Transverse colon (tissue), 4 donors: ENCODE measurements around the gene NPNT. TPM values are rescaled to one million over a fixed set of nuclear protein-coding genes. Genes with fewer than 3 reads are reported as not detected.
A peak's percentile ranks its signal among the peaks of the same experiment; 100 is the strongest.
"Not testable (repeated sequence)": the region's sequence is repeated elsewhere in the genome, so short reads cannot be mapped to it uniquely, and the experiment has no call there.

Experiments used
- DNase-seq: peaks from one replicate; pipeline ENCODE4 v3.0.0-alpha.2; 2019
- H3K27ac ChIP-seq, 4 donors: fragments of 200-600 bp; sonication (generic); 2 replicates each; pipeline ENCODE4 v1.5.1; 2016 to 2018; ENCODE audit warnings: inconsistent platforms in 4 of 4
- H3K27me3 ChIP-seq: fragments of 200-600 bp; sonication (generic); 2 replicates; pipeline ENCODE4 v1.5.1; 2017; ENCODE audit warnings: inconsistent platforms
- H3K36me3 ChIP-seq, 4 donors: fragments of 200-600 bp; sonication (generic); 2 replicates each; pipeline ENCODE4 v1.5.1; 2017 to 2019; ENCODE audit warnings: inconsistent platforms in 4 of 4
- H3K4me1 ChIP-seq, 4 donors: fragments of 200-600 bp; sonication (generic); 2 replicates each; pipeline ENCODE4 v1.5.1; 2017 to 2020; ENCODE audit warnings: inconsistent platforms in 4 of 4
- H3K4me3 ChIP-seq, 4 donors: fragments of 200-600 bp; sonication (generic); 1 replicate in 1 of 4; 2 replicates in 3 of 4; pipeline versions ENCODE4 v1.5.1 to v1.6.1; 2017 to 2019; ENCODE audit warnings: inconsistent platforms in 4 of 4
- H3K9me3 ChIP-seq, 2 donors: fragments of 200-600 bp; sonication (generic); 2 replicates each; pipeline ENCODE4 v1.5.1; 2017 to 2019; ENCODE audit warnings: inconsistent platforms in 2 of 2
- CTCF ChIP-seq, 5 experiments: fragments of 200-600 bp in 3 of 5; fragments of 450-650 bp in 2 of 5; sonication (generic) in 3 of 5; IDR thresholded peaks; 1 replicate in 2 of 5; 2 replicates in 3 of 5; pipeline ENCODE4 v1.5.1; 2016 to 2017; ENCODE audit warnings: antibody characterized with exemption in 5 of 5, inconsistent platforms in 3 of 5, mild to moderate bottlenecking in 2 of 5, moderate library complexity in 1 of 5
- EP300 ChIP-seq: sonication (generic); formaldehyde crosslinking; IDR thresholded peaks from one replicate; pipeline ENCODE4 v1.6.1; 2017; ENCODE audit warnings: antibody characterized with exemption, low read depth
- POLR2A ChIP-seq: fragments of 450-650 bp; IDR thresholded peaks from one replicate; pipeline ENCODE4 v1.6.1; 2016; ENCODE audit warnings: antibody characterized with exemption, mild to moderate bottlenecking, moderate library complexity
- POLR2AphosphoS5 ChIP-seq, 3 donors: sonication (generic); formaldehyde crosslinking; IDR thresholded peaks; one replicate each; pipeline ENCODE4 v1.6.1; 2016; ENCODE audit warnings: antibody characterized with exemption in 3 of 3
- WGBS, 2 donors: methylation state at CpG; one replicate each; pipeline ENCODE4 v1.1.5; 2018; ENCODE audit warnings: low coverage in 1 of 2; 5-methylcytosine and 5-hydroxymethylcytosine counted together
- in situ Hi-C, 4 donors: fragments of 200-750 bp; cut with MboI; loops; one replicate each; pipeline versions ENCODE4 v1.15.0 to v1.15.1; 2017; ENCODE audit warnings: low sequenced_read_pairs in 3 of 4, low pct_ligation_motif_present in 1 of 4, low pct_unique_long_range_greater_than_20kb in 1 of 4
- intact Hi-C: fragments of 100-400 bp; cut with DNase I; formaldehyde crosslinking; loops from one replicate; pipeline ENCODE4 v1.15.1; 2023; ENCODE audit warnings: low total_unique reads
- total RNA-seq, 4 donors: library from RNA; depleted of rRNA; stranded (reverse); fragments of >200 nt; gene quantifications; one replicate each; pipeline ENCODE4 v1.1.0, GENCODE V29; 2016

Gene NPNT
- 10 to 100 TPM in 3 of 4 donors, 1 to 10 TPM in 1; 4.5 to 26.3 (median 24.4) TPM for total RNA-seq

GRCh38 chr4:105894660-105895582, at the start of gene NPNT:
NPNT (plus strand) TSS chr4:105895471; CDS start chr4:105895653, 182 bp downstream.
- in situ Hi-C loops (no loop called here), intact Hi-C loops (no loop called here)
- Histone ChIP-seq H3K36me3 (no peaks in the 10 kb centered on the region), H3K4me3 (peak within 1 kb of the TSS; percentile 23 to 71 (median 58)), H3K27ac (peak within 1 kb of the TSS; percentile 64 to 85 (median 81)), H3K27me3 (peaks cover 19% of the 10 kb centered on the region), H3K9me3 (no peaks in the 10 kb centered on the region), H3K4me1 (peaks cover 0 to 15% (median 6%) of the 10 kb centered on the region in 4 donors)
- DNase-seq = peak; percentile 61
- WGBS, 2 donors = 0 to 1% methylated on average over 4 to 54 of the region's 56 CpGs
- TF ChIP-seq EP300 (no peak), POLR2AphosphoS5 (IDR thresholded peaks at IDR 0.05) (peak in 2 of 3 donors; percentile 13 to 26), POLR2A (peak; percentile 48), CTCF (IDR thresholded peaks at IDR 0.05) (no peak)

- H3K36me3 ChIP-seq = no peaks in the 10 kb centered on the region
- no peaks in the 10 kb centered on the region for H3K4me1 ChIP-seq
- no peak overlapping the region for H3K27ac ChIP-seq
- TF ChIP-seq CTCF (IDR thresholded peaks at IDR 0.05) (no peak), POLR2A (no peak)
- in situ Hi-C loops = no loop called here
- intact Hi-C loops = no loop called here
- no peaks in the 10 kb centered on the region for H3K27me3 ChIP-seq
- H3K9me3 ChIP-seq = no peaks in the 10 kb centered on the region
- 86 to 100% methylated on average over 1 to 3 of the region's 3 CpGs for WGBS, 2 donors
- DNase-seq = no peak
- H3K4me3 ChIP-seq = no peak overlapping the region
These were observed 49.7 kb upstream of the NPNT start for GRCh38 chr4:105845559-105845958.

- H3K27me3 ChIP-seq, in situ Hi-C loops, H3K9me3 ChIP-seq, H3K27ac ChIP-seq, H3K36me3 ChIP-seq, H3K4me1 ChIP-seq, intact Hi-C loops, H3K4me3 ChIP-seq, DNase-seq: not testable (repeated sequence)
- WGBS, 2 donors = 69 to 81% methylated on average over 2 to 6 of the region's 6 CpGs
These were observed 46.9 kb upstream of the NPNT start for GRCh38 chr4:105848359-105848758.

- intact Hi-C loops = no loop called here
- H3K36me3 ChIP-seq = no peaks in the 10 kb centered on the region
- TF ChIP-seq POLR2AphosphoS5 (IDR thresholded peaks at IDR 0.05) = no peak
- TF ChIP-seq CTCF (IDR thresholded peaks at IDR 0.05) = no peak
- no peak for TF ChIP-seq POLR2A
- TF ChIP-seq EP300 = no peak
- 92 to 96% methylated on average over 2 to 3 of the region's 3 CpGs for WGBS, 2 donors
- no peak overlapping the region for H3K27ac ChIP-seq
- no peak overlapping the region for H3K4me3 ChIP-seq
- no peaks in the 10 kb centered on the region for H3K9me3 ChIP-seq
- H3K27me3 ChIP-seq = no peaks in the 10 kb centered on the region
- in situ Hi-C loops = no loop called here
- no peaks in the 10 kb centered on the region for H3K4me1 ChIP-seq
- no peak for DNase-seq
These were observed 44.1 kb upstream of the NPNT start for GRCh38 chr4:105851196-105851595.

- H3K4me1 ChIP-seq, in situ Hi-C loops, H3K4me3 ChIP-seq, intact Hi-C loops, H3K9me3 ChIP-seq, DNase-seq, H3K27ac ChIP-seq, H3K36me3 ChIP-seq, H3K27me3 ChIP-seq: not testable (repeated sequence)
- WGBS, 2 donors = 98 to 100% methylated on average over 2 of the region's 2 CpGs
These were observed 43.0 kb upstream of the NPNT start for GRCh38 chr4:105852230-105852629.
